GM21526 (cell line): ENCODE results near the gene SLC25A45.
"Not testable (repeated sequence)": the region's sequence is repeated elsewhere in the genome, so short reads cannot be mapped to it uniquely, and the experiment has no call there.

Experiments used
- ATAC-seq: cut with Tn5 transposase; IDR thresholded peaks from one replicate; pipeline ENCODE4 v1.9.1; 2021; ENCODE audit warnings: moderate library complexity; ENCODE audit not compliant: unreplicated experiment, low FRiP score

SLC25A45 gene

DNA sequence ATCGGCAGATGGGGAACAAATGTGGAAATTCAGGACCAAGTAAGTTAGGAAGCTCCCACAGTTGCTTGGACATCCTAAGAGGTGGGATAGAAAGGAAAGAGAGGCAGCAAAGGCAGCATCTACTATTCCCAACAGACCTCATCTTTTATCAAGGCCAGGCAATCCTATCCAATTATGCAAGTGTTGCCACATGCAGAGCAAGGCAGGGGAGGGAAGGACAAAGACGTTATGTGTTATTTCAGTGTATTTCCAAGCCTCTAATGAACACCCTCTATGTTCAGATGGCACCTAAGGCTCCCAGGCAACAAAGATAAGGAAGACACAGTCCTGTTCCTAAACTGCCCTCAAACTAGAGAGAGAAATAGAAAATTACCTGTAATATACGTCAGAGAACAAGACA lies 18.7 kb downstream of the SLC25A45 start:
- ATAC-seq, result no peak

DNA sequence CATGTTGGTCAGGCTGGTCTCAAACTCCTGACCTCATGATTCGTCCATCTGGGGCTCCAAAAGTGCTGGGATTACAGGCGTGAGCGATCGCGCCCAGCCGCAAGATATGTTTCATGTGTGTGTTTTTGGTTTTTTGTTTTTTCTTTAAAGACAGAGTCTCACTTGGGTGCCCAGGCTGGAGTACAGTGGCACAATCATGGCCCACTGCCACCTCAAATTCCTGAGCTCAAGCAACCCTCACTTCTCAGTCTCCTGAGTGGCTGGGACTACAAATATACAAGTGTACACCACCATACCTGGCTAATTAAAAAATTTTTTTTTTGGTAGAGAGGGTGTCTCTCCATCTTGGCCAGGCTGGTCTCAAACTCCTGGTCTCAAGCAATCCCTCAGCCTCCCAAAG lies 19.5 kb downstream of the SLC25A45 start:
- no peak for ATAC-seq

DNA sequence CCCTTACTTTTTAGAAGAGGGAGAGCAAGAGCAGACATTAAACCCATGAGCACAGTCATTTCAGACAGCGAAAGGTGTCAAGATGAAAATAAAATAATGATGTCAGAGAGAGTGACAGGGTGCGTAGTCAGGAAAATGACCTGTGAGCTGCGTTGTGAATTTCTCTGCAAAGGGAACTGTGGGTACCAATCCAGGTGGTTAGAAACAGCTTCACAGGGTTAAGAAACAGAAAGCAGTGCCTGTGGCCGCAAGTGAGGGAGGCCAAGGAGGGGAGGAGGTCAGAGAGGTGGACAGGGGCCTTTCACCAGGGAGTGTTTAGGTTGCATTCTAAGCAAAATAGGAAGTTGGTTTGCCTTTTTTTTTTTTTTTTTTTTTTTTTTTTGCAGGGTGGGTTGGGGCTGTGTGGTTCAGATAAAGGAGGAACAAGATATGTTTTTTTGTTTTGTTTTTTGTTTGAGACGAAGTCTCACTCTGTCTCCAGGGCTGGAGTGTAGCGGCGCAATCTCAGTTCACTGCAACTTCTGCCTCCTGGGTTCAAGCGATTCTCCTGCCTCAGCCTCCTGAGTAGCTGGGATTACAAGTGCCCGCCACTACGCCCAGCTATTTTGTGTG lies 20.0 kb downstream of the SLC25A45 start:
- no peak for ATAC-seq

DNA sequence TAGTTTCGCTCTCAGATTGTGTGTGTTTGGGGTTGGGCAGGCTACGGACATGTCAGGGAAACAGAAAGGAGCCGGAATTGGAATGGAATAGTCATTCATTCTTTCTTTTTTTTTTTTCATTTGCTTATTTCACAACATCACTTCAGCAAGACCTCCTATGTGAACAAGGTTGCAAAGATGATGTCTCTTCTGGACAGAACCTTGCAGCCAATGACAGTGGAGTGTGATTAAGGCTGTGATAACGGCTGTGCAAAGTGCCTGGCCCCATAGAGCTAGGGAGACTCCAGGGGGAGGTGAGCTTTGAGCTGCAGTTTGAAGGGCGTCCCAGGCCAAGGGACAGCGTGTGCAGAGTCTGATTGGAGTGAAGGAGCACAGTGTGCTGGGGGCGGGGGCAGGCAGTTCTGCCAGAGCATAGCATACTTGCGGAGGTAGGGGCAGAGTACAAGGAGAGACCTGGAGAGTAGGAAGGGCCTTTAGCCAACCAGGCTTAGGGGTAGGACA lies 24.5 kb downstream of the SLC25A45 start:
- ATAC-seq, result no peak

DNA sequence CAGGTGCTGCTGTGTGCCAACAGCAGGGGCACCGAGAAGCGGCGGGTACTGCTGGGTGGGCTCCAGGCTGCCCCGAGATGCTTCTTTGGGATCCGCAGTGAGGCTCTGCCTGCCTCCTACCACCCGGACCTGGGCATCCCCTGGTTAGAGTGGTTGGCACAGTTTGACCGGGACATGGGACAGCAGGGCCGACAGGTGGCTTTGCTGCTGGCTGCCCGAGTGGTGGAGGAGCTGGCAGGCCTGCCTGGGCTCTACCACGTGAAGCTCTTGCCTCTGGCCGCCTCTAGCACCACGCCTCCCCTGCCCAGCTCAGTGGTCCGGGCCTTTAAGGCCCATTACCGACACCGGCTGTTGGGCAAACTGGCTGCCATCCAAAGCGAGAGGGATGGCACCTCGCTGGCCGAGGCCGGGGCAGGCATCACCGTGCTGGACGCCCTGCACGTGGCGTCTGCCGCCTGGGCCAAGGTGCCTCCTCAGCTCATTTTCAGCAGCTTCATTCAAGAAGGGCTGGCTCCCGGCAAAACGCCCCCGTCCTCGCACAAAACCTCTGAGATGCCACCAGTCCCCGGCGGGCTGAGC lies 26.0 kb downstream of the SLC25A45 start:
- no peak for ATAC-seq

DNA sequence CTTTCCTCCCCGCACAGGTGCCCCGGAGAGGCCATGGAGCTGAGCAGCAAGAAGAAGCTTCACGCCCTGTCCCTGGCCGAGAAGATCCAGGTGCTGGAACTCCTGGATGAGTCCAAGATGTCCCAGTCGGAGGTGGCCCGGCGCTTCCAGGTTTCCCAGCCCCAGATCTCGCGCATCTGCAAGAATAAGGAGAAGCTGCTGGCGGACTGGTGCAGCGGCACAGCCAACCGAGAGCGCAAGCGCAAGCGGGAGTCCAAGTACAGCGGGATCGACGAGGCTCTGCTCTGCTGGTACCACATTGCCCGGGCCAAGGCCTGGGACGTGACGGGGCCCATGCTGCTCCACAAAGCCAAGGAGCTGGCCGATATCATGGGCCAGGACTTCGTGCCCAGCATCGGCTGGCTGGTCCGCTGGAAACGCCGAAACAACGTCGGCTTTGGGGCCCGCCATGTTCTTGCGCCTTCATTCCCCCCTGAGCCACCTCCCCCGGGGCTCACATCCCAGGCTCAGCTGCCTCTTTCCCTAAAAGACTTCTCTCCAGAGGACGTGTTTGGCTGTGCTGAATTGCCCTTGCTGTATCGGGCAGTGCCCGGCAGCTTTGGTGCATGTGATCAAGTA lies 26.6 kb downstream of the SLC25A45 start:
- no peak for ATAC-seq

DNA sequence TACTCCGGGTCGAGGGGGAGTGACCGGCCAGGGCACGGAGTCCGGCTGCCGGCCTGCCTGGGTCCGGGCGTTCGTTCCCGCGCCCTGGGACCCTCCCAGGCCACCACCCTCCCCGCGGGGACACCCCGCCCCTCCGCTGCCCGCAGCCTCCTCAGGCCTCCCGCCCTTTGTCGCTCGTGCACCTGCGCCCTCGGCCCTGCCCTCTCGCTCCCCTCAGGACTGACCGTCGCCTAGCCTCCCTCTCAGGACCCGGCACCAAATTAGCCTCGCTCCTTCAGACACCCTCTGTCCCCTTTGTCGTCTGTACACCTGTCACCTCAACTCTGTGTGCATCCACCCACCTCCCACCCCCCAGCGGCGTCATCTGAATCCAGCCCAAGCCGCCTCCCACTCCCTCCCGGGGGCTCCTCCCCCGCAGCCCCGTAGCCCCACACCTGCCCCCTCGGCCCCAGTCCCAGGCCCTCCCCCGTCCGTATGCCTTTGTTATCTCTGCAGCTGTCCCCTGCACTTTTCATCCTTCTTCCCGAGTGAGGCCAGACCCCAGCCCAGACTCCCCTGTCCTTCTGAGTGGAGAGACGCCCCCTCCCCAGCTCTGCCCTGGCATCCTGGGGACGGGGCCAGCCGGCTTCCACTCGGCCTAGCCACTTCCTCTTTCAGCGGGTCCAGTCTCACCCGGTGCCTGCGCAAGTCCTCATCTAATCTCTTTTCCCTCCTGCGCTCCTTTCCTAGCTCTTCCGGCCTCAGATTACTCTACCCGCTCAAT lies 27.3 kb downstream of the SLC25A45 start:
- peak; percentile 14 for ATAC-seq

DNA sequence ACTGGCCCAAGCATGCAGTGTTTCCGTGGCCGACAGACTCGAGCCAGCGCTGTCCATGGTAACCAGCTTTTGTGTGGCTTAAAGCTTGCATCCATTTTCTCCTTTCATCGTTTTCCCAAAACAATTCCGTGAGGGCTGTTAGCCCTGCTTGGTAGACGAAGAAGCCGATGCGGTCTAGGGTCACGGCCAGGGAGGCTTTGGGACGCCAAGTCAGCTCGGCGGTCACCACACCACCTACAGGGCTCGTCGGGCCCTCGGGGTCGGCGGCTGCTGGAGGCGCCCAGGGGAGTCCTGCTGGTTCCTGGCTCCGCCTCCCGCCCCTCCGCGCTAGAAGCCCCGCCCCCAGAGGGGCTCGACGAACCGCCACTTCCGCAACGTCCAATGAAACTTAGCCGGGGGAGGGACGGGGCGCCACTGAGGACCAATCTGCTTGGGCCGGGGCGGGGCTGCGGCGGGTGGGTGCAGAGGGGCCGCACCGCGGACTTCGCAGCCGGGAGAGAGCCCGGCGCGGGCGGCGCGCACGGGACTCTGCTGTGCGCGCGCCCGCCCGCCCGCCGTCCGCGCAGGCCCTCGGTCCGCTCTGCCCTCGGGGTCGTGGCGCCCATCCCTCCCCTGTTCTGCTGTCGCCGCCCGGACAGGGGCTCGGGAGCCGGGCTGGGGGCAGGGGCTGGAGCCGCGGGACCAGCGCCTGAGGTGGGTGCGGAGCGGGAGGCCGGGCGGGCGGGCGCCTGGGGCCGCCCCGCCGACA lies 28.0 kb downstream of the SLC25A45 start, which contains the start of gene TIGD3:
Gene TIGD3 (plus strand): TSS at position 487 of the 748 bp plus-strand sequence. CDS start 1,058 bp downstream, outside the sequence.
- ATAC-seq, result peak; percentile 69

DNA sequence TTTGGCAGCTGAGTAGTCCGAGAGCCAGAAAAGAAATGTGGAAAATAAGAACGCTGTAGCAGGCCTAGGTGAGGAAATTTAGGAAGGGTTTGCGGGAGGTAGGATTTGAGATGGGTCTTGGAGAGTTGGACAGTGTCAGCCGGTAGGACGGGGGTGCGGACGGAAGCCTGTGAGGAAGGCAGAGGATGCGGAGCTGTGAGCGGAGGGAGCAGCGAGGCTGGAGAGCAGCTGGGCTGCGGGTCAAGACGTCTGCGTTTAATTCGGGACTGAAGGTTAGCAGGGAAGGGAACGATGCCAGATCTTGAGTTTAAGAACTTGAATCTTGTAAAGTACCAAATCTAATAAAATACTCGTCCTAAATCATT lies 28.6 kb downstream of the SLC25A45 start:
- ATAC-seq, result no peak

DNA sequence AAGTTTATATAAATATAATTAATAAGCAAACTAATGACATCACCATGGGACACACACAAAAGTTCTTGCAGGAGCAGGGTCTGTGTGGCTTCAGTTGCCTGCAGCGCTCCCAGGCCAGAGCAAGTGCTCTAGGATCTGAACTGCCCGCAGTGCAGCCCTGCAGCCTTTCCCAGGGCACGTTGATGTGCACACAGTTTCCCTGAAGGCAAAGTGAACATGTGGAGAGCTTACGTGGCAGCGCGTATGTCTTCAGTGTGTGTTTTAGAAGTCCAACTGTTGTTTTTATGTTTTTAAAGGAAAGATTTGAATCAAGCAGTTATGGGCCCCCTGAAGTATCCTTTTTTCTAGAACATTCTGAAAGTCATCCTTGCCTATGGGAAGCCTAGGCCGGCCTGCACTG lies 29.1 kb downstream of the SLC25A45 start:
- ATAC-seq, result no peak

DNA sequence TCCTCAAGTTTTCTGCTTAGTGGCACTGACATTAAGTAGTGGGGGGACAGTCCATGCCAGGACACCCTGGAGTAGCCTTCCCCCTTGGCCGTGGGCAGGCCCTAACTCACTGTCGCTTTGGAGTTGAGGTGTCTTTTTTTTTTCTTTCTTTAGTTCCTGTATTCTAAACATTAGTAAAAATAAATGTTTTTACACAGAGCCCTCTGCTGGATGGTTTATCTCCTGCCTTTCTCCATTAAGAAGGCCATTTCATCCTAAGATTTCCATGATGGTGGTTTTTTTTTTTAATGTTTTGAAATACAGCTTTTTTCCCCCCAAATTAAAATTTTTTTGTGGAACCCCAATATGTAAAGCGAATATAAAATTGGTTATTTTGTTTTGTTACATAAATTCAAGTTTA lies 29.7 kb downstream of the SLC25A45 start:
- ATAC-seq, result no peak

DNA sequence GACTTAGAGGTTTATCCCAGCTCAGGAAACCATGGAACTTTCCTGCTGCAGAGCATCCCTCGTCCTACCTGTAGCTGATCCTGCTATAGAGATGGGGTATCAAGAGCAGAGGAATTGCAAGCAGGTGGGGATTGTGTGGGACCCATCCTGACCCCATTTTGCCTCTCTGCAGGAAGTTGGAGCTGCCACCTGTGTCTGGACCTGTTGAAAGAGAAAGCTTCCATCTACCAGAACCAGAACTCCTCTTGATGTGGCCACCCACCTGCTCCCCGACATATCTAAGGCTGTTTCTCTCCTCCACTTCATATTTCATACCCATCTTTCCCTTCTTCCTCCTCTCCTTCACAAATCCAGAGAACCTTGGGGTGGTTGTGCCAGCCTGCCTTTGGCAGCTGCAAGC lies 30.9 kb downstream of the SLC25A45 start:
- ATAC-seq, result no peak

DNA sequence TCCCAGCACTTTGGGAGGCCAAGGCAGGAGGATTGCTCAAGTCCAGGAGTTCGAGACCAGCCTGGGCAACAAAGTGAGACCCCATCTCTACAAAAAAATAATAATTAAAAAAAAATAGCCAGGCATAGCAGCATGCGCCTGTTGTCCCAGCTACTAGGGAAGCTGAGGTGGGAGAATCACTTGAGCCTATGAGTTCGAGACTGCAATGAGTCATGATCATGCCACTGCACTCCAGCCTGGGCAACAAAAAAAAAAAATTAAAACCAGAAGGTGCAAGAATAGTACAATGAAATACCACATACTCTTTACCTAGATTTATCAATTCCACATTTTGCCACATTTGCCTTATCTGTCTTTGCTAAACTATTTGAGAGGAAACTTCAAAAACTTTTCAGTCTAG lies 40.6 kb downstream of the SLC25A45 start:
- no peak for ATAC-seq

DNA sequence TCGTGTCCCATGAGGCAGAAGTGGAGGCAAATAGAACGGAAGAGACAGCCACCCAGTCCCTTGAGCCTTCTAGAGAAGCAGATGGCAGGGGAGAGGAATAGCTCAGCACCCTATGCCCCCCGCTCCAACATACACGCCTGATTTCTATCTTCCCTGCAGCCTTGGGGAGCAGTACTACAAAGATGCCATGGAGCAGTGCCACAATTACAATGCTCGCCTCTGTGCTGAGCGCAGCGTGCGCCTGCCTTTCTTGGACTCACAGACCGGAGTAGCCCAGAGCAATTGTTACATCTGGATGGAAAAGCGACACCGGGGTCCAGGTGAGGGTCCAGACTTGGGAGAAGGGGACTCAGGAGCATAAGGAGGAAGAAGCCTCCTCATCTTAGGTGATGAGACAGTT lies 42.2 kb downstream of the SLC25A45 start:
- ATAC-seq, result no peak

DNA sequence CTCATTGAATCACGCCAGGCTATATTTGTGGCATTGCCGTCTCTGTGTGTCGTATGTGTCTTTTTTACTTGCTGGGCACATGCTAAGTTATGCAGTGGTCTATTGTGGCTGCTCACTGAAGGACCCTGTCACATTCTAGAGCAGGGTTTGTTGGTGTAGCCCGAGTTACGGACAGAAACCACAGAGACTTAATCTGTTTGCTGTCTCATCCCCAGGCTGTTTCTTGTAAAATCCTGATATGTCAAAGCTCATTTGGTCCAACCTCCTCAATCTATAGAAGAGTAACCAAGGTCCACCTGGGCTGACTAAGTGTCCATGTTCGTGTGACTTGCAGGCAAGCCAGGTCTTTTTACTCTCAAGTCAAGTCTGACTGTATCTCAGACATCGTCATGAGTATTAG lies 43.8 kb downstream of the SLC25A45 start:
- ATAC-seq, result no peak

DNA sequence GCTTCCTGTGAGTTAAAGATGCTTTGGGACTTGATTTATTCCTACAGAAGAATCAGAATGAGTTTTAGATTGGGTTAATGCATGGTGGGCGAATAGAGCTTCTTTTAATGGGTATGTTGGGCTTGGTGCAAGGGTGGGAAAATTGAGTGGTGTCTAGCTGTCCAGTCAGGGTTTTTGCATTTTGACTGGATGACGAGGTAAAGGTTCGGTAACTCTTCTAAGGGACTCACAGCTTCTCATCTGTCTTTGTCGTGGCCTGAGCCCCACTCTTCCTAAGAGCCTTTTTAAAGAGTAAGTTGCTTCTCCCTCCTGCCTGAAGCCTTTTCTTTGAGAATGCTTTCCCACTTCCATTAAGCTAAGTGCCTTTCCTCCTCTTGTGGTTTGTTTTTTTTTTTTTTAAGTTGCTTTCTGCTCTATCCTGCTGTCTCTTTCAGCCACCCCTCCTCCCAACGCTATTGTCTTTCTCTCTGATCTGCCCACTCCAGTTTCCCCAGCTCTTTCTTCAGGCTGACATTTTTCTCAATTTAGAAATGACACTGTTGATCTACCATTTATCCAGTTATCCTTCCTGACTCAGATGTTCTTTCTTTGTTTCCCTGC lies 47.6 kb downstream of the SLC25A45 start:
- ATAC-seq, result no peak

DNA sequence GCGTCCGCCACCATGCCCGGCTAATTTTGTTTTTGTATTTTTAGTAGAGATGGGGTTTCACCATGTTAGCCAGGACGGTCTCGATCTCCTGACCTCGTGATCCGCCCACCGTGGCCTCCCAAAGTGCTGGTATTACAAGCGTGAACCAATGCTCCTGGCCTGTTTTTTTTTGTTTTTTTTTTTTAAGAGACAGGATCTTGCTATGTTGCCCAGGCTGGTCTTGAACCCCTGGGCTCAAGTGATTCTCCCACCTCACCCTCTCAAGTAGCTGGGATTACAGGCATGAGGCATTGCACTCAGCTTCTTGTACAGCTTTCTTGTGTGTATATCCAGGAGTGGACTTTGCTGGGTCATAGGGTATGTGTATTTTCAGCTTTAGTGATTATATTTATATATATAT lies 49.9 kb downstream of the SLC25A45 start:
- not testable (repeated sequence) for ATAC-seq

DNA sequence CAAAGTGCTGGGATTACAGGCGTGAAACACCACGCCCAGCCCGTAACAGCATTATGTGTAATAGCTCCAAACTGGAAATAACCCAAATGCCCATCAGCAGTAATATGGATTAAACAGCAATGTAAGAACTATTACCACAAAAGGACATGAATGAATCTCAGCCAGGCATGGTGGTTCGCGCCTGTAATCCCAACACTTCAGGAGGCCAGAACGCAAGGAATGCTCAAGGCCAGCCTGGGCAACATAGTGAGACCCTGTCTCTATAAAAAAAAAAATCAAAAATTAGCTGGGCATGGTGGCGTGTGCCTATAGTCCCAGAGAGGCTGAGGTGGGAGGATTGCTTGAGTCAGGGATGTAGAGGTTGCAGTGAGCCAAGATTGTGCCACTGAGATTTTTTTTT lies 51.9 kb downstream of the SLC25A45 start:
- ATAC-seq, result no peak

DNA sequence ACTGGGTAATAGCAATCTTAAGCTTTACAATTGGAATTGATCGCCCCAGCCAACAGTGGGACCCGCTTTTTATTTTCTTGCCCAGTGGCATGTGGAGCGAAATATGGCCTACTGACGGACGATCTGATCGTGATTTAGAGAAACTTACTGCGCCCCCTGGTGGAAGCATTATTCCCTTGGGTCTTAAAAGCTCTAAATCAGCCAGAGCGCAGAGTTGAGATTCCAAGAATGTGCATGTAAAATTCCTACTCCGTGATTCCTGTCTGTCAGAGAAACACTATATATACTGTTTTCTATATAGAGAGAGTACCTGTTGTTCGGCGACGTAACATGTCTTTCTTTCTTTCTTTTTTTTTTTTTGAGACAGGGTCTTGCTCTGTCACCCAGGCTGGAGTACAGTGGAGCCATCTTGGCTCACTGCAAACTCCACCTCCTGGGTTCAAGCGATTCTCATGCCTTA lies 52.5 kb downstream of the SLC25A45 start:
- ATAC-seq, result no peak

DNA sequence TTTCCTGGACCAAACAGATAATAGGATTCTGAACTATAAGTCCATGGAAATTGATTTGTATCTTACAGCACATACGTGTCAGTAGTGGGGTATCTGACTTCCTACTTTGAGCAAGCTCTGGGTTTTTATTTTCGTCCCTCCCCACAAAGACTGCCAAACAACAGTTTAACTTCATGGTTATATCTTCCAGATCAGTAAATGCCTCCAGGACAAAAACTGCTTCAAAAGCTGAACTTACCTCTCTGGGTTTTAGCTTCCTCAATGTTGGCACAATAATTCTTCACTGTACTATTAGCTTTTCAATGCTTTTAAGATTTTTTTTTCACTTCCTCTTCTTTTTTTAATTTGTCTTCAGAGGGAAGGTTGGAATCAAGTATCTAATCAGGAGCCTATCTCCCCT lies 53.0 kb downstream of the SLC25A45 start:
- ATAC-seq, result no peak
